ENCODE results near the gene EYA2.

The EYA2 gene

GRCh38 chr20:47013606-47014005, 119.0 kb downstream of the EYA2 start:
- no peak for DNase-seq

- DNase-seq: no peak
These were observed 121.5 kb downstream of the EYA2 start for GRCh38 chr20:47016068-47016664.

- DNase-seq: no peak
These were observed 123.7 kb downstream of the EYA2 start for GRCh38 chr20:47018381-47018780.

- DNase-seq: no peak
These were observed 124.6 kb downstream of the EYA2 start for GRCh38 chr20:47019121-47019824.

GRCh38 chr20:47020231-47020630, 125.6 kb downstream of the EYA2 start:
- DNase-seq: no peak

- no peak for DNase-seq
These were observed 127.2 kb downstream of the EYA2 start for GRCh38 chr20:47021850-47022249.

- no peak for DNase-seq
These were observed 129.9 kb downstream of the EYA2 start for GRCh38 chr20:47024461-47024937.

- no peak for DNase-seq
These were observed 132.4 kb downstream of the EYA2 start for GRCh38 chr20:47027042-47027441.

- DNase-seq: no peak
These were observed 132.8 kb downstream of the EYA2 start for GRCh38 chr20:47027456-47027855.

GRCh38 chr20:47028487-47028886, 133.8 kb downstream of the EYA2 start:
- DNase-seq: no peak

- DNase-seq: no peak
These were observed 135.2 kb downstream of the EYA2 start for GRCh38 chr20:47029845-47030244.

GRCh38 chr20:47030271-47030810, 135.7 kb downstream of the EYA2 start:
- DNase-seq: no peak

GRCh38 chr20:47031004-47031403, 136.4 kb downstream of the EYA2 start:
- DNase-seq: no peak

- no peak for DNase-seq
These were observed 137.2 kb downstream of the EYA2 start for GRCh38 chr20:47031821-47032220.

- no peak for DNase-seq
These were observed 138.4 kb downstream of the EYA2 start for GRCh38 chr20:47032933-47033578.

- no peak for DNase-seq
These were observed 139.0 kb downstream of the EYA2 start for GRCh38 chr20:47033665-47034064.

- no peak for DNase-seq
These were observed 140.5 kb downstream of the EYA2 start for GRCh38 chr20:47035026-47035590.

- no peak for DNase-seq
These were observed 141.6 kb downstream of the EYA2 start for GRCh38 chr20:47036091-47036870.

GRCh38 chr20:47038566-47039560, 144.2 kb downstream of the EYA2 start:
- DNase-seq: no peak

- DNase-seq: no peak
These were observed 146.0 kb downstream of the EYA2 start for GRCh38 chr20:47040506-47041125.

- DNase-seq: no peak
These were observed 146.8 kb downstream of the EYA2 start for GRCh38 chr20:47041396-47041899.
